Skin of body (tissue), 2 donors: ENCODE results near the gene PXN. TPM values are rescaled to one million over a fixed set of nuclear protein-coding genes. Genes with fewer than 3 reads are reported as not detected.
A peak's percentile ranks its signal among the peaks of the same experiment; 100 is the strongest.

ENCODE experiments used
- DNase-seq: peaks from one replicate; lab custom pipeline; 2025; lab: John Stamatoyannopoulos, UW
- total RNA-seq: library from RNA; depleted of rRNA; stranded (reverse); fragments of >200 nt; gene quantifications from one replicate; pipeline ENCODE4 v1.2.3, GENCODE V29; 2014

Gene PXN
- 30.5 TPM for total RNA-seq

DNA sequence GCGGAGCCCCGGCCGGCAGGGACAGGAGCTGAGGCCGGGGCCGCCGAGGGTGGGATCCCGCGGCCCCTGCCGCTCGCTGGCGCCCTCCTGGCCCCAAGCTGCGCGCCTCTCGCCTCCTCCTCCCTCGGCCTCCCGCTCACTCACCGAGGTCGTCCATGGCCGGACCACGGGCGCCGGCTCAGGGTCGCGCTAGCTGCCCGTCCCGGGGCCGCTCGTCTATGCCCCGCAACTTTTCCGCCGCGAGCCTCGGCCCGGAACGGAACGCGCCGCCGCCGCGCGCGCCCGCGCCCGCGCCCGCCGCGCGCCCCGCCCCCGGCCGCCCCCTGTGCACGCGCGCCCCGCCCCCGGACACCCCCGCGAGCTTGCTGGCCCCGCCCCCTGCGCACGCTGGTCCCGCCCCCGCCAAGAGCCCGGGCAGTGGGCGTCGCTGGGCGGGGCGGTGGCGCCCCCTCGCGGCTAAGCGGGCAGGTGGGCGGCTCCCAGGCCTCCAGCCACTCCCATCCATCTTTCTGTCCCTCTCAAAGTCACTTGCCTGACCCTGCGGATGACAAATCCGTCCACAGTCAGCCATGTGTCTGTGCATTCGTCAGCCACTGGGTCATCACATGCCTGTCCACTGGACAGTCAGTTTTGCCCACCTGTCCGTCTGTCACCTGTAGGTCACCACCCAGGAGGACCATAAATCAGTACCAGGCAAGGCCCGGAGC, at the start of gene PXN:
Gene PXN (minus strand): TSS at position 258 of the 707 bp plus-strand sequence. CDS start 101 bp downstream, at position 157.
- DNase-seq, result peak; percentile 72

DNA sequence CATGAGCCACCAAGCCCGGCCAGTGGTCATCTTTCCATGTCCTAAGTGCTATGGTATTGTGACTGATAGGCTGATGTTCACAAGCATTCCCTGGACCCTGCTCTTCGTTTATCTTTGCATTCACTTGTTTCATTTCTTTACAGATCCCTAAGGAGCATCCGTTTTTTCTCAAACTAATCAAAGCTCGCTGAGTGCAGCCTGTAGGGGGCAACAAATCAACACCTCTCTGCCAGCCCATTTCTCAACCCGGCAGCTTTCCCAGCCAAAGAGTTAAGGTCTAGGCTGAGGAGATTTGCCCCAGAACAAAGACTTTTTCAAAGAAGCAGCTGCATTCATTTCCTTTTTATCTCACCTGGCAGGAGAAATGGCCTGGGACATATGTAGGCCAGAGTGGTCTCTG, 48.7 kb upstream of the PXN start:
- DNase-seq, result no peak

DNA sequence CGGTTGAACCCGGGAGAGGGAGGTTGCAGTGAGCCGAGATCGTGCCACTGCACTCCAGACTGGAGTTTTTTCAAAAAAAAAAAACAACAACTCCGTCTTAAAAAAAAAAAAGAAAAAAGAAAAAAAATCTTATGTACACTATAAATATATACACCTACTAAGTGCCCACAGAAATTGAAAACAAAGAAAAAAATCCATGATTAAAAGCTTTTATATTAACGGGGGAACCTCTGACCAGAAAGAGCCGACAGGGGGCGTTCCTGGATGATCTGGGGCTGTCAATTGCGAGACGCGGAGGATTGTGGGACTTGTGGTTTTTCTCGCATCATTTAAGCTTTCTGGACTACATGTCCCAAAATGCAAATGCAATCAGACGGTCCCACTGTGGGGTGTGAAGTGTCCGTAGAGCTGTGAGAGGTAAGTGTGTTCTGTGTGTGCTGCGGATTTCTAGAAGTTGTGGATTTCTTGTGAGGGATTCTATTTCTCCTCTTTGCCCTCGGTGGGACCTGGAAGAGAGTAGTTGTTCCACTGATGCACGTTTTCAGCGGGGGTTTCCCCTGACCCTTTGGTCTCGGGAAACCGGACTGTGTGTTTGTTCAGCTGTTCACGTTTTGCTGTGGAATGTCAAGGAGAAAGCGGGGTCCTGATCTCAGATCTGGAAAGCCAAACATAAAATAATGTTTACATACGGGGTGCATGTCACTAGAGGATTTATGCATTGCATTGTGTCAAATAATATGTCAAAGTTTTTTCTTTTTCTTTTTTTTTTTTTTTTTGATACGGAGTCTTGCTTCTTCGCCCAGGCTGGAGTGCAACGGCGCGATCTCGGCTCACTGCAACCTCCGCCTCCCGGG, 36.7 kb upstream of the PXN start, which contains the start of gene SIRT4:
Gene SIRT4 (plus strand): TSS at position 360 of the 854 bp plus-strand sequence. CDS start 1,241 bp downstream, outside the sequence.
- DNase-seq, result peak; percentile 95

DNA sequence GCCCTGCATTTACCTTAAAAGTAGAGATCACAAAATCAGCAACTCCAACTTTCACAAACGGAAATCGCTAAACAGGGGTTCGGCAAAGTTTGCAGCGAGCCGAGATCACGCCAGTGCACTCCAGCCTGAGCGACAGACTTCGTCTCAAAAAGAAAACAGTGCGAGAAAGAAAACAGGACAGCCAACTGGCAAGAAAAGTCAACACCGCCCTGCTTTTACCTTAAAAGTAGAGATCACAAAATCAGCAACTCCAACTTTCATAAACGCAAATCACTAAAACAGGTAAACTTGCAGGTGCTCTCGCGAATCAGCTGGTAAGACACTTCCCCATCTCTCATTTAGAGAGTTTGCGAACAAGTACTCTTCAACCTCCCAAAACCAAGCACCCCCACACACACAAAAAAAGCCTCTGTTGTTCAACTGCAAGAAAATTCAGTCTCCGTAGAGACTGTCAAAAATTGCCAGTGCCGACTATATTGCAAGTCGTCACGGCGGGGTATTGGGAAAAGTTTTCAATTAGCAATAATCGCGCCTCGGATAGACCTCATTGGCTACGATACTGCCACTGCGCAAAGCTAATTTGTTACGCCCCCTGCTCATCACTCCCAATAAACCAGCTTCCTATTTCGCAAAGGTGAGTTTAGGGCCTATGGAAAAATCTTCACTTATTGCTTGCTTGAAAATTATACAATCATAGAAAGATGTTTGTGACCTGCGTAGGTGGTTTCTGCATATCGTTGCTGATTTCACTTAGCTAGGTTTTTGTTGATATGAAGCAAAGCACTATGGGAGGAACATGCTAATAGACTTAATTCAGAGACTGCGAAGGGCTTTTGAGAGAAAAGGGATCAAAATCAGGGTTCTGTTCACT, 27.4 kb upstream of the PXN start, which contains the start of gene RNU4-1:
Gene RNU4-1 (minus strand): TSS at position 577 of the 871 bp plus-strand sequence.
- DNase-seq, result peak; percentile 94

DNA sequence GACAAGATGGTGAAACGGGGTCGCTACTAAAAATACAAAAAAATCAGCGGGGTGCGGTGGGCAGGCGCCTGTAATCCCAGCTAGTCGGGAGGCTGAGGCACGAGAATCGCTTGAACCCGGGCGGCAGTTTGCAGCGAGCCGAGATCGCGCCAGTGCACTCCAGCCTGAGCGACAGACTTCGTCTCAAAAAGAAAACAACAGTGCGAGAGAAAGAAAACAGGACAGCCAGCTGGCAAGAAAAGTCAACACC, 26.8 kb upstream of the PXN start:
- DNase-seq, result no peak

DNA sequence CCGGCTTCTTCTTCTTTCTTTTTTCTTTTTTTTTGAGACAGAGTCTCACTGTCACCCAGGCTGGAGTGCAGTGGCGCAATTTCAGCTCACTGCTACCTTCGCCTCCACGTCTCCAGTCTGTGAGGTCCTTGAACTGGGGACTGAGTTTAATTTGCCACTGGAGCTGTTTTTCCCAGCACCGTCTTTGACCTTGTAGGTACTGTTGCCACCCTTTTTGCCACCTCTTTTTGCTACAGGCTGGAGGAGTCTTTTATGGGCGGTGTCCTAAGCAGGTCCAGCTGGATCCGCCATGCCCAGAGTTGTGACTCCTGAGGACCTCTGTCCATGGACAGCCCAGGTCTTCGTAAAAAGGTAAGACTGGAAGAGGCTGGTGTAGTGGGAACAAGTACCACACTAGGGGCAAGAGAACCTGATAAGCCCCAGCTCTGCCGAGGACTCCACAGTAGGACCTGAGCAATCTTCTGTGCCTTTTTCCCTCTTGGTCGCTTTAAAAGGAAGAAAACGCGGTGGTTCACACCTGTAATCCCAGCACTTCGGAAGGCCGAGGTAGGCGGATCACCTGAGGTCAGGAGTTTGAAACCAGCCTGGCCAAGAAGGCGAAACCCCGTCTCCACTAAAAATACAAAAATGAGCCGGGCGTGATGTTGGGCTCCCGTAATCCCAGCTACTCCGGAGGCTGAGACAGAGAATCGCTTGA, 25.2 kb upstream of the PXN start:
- no peak for DNase-seq

DNA sequence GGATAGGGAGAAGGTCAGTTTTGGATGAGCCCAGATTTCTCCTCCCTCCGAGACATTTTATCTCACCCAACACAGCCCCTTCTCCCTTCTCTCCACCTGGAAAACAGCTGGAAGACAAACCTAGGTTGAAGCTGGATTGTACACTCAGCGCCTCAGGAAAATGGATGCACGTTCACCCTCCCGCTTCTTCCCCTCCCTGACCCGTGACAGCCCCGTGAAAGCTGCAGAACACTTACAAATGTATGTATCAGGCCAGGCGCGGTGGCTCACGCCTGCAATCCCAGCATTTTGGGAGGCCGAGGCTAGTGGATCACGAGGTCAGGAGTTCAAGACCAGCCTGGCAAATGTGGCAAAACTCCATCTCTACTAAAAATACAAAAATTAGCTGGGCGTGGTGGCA, 22.0 kb upstream of the PXN start:
- DNase-seq, result no peak

DNA sequence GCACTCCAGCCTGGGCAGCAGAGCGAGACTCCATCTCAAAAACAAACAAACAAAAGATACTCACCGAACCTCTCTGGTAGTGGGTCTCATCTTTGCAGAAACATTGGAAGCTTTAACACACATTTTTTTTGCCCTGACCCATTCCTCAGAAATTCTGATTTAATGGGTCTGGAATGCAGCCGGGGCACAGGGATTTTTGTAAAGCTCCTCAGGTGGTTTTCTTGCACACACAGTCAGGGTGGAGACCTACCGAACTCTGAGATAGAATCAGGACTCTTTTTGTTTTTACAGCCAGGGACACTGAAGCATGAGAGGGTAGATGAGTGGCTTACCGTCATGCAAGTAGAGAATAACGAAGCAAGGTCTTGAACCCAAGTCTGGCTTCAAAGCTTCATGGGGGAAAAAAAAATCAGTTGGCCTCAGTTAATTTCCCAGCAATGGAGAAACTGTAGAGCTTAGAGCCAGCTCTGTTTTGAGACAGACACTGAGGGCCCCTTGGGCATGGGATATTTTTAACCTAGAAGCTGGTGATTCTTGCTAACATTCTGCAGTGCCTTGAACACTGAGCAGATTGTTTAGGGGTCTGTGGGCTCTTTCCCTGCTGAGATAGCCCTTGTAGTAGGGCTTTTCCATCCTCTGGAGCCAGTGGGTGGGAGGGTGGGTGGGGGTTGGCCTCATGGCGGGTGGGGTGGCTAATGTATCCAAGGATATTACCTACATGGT, 21.4 kb upstream of the PXN start:
- DNase-seq, result peak; percentile 18

DNA sequence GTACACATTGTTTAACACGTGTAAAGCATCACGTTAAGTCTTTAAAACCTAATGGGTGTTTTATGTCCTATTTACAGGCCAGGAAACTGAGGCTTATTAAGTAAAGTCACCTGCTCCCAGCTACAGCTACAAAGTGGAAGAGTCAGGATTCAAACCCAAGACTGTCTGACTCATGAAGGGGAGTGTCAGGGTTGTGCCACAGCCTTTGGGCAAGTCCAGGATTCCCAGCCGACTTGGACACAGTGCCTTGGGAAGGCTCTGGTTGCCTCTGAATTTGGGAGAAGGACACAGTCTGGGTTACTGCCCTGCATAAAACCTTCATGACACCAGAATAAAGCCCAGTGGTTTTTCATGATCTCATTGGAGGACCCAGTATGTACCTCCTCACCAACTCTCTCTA, 18.9 kb upstream of the PXN start:
- DNase-seq, result no peak

DNA sequence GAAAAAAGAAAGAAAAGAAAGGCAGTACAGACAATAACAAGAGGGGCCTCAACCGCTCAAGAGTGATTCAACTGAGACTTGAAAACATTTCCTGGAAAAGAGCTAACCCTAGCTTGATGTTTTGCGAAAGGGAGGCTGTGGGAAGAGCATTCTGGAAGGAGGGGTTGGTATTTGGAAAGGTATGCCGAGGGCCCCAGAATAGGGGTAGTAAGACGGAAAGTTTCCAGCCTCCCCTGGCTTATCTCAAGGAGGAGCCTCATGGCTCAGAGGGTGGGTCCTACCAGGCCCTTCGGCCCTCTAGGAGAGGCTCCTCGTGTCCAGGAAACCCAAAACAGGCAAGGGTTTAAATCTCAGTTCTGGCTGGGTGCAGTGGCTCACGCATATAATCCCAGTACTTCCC, 17.8 kb upstream of the PXN start:
- DNase-seq, result no peak

DNA sequence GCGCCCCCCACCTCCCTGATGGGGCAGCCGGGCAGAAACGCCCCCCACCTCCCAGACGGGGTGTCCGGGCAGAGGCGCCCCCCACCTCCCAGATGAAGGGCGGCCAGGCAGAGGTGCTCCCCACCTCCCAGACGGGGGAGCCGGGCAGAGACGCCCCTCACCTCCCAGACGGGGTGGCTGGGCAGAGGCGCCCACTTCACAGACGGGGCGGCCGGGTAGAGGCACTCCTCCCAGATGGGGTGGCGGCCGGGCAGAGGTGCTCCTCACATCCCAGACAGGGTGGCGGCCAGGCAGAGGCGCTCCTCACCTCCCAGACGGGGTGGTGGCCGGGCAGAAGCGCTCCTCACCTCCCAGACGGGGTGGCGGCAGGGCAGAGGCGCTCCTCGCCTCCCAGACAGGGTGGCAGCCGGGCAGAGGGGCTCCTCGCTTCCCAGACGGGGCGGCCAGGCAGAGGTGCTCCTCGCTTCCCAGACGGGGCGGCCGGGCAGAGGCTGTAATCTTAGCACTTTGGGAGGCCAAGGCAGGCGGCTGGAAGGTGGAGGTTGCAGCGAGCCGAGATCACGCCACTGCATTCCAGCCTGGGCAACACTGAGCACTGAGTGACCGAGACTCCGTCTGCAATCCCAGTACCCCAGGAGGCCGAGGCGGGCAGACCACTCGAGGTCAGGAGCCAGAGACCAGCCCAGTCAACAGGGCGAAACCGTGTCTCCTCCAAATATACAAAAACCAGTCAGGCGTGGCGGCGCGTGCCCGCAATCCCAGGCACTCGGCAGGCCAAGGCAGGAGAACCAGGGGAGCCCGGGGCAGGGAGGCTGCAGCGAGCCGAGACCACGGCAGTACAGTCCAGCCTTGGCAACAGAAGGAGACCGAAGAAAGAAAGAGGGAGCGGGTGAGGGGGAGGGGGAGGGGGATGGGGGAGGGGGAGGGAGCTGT, 12.9 kb upstream of the PXN start:
- no peak for DNase-seq

DNA sequence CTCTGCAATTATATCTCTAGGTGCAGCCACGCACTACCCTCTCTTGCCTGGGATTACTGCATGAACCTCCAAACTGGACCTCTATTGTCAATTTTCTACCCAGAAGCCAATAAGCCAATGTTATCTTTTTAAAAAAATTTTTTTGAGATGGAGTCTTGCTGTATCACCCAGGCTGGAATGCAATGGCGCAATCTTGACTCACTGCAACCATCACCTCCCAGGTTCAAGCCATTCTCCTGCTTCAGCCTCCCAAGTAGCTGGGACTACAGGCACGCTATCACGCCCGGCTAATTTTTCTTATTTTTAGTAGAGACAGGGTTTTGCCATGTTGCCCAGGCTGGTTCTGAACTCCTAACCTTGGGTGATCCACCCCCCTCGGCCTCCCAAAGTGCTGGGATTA, 11.2 kb upstream of the PXN start:
- DNase-seq, result no peak

DNA sequence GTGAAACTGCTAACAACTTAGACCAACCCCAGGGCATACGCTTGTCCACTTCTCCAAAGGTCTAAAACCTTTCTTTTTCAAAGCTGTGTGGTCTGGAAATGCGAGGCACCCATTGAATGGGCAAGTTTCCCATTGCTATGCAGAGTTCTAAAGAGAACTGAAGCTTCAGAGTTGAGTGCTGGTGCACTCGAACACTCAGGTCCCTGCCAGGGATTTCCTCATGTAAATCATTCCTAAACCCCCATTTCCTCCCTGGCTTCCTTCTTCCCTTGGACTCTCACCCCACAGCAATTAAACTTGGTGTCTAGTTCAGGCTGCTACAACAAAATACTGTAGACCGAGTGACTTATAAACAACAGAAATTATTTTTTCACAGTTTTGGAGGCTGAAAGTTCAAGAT, 2.2 kb upstream of the PXN start:
- DNase-seq, result no peak

DNA sequence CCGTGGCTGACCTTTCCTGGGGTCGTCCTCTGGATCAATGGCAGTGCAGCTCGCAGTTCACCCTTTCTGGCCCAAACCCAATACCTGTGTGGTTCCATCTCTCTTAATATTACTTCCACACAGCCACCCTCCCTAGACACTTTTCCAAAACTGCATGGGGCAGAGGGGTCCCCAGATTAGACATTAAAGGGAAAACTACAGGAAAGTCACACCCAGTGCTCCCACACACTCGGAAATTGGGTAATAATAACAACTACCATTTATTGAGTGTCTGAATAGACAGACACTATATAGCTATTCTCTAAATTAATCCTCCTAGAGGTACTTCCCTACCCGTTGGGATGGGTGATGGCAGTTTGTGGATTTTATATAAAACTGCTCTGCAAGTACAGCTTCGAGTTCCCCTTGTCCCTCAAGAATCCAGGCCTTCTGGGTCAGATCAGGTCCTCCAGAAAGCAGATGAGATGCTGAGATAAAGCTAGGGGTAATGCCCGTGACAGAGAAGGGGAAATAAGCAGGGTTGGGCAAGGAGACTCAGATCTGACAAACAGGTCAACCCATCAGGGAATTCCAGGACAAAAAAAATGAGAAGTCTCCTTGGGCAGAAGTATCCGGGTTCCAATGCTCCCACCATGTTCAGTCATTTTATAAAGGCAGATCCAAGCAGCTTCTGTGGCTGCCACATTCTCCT, 795 bp upstream of the PXN start:
- no peak for DNase-seq

DNA sequence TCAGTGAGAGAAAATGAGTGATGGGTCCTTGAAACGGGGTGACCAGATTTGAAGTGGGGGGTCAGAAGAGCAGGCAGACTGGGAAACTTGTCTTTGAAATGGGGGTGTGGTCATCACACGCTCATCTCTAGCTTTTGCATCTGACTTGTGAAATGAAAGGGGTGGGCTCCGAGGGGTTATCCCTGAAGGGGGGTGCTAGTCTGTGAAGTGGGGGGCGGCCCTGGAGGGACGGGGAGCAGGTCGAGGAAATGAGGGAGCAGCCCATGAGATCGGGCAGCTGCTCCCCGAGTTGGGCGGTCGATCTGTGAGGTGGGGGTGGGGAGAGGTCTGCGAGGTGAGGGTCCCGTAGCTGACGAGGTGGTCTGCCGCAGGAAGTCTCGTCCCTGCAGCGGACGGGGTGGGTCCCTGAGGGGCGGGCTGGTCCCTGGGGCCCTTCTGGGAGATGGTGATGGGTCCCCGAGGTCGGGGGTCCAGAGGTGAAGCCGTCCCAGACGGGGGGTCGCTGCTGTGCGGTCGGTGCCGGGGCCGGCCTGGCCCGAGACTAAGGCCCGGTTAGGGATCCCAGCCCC, 542 bp downstream of the PXN start:
- no peak for DNase-seq

DNA sequence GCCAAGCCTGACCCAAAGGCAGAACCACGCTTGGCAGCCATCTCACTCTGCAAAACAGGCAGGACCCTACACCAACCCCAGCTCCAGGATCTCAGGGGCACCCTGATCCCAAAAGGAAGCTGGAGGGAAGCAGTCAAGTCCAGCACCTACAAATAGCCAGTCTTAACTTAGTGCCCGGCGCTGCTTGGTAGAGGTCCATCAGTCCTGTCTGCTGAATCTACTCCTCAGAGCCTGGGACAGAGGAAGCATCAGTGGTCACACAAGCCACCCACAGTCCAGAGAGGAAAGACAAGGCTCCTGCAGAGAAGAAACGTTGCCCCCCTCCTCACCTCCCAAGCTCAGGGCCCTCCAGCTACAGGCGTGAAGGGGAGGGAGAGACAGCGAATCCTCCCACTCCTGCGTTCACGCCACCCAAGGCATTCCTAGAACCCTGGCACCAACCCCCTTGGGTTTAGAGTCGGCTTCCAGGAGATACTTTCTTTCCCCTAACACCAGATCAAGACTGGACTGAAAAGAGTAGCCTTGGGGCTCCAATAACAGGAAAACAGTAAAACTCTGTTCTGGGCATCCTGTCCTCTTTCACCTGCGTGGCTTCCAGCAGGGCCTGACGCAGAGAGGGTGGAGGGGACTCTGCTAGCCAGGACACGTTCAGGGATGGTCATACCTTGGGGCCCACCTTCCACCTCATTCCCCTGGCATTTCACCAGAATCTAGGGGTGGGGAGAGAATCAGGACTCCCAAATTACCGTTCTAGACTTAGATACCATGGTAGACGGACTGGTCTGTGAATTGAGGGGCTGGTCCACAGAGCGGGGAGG, 1.2 kb downstream of the PXN start:
- DNase-seq, result no peak

DNA sequence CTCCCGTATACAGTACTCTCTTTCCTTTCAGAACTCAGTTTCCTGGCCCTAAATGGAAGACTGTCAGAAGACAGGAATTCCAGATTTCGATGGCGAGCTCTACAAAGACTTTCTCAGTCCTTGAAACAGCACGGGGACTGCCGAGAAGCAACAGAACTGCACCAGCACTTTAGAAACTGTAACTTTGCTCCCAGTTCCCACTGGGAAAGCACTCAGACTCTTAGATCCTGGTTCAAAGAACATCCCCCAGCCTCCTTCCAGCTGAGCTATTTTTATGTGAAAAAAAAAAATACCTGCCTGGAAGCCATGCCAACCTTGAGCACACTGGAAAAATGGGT, 1.8 kb downstream of the PXN start:
- DNase-seq, result no peak
